GM21576 (cell line): ENCODE measurements around the gene ANTXRL.
"Not testable (repeated sequence)": the region's sequence is repeated elsewhere in the genome, so short reads cannot be mapped to it uniquely, and the experiment has no call there.

ENCODE experiments used
- ATAC-seq: cut with Tn5 transposase; IDR thresholded peaks from one replicate; pipeline ENCODE4 v1.9.1; 2021; ENCODE audit warnings: mild to moderate bottlenecking, moderate library complexity; ENCODE audit not compliant: unreplicated experiment

The ANTXRL gene

DNA sequence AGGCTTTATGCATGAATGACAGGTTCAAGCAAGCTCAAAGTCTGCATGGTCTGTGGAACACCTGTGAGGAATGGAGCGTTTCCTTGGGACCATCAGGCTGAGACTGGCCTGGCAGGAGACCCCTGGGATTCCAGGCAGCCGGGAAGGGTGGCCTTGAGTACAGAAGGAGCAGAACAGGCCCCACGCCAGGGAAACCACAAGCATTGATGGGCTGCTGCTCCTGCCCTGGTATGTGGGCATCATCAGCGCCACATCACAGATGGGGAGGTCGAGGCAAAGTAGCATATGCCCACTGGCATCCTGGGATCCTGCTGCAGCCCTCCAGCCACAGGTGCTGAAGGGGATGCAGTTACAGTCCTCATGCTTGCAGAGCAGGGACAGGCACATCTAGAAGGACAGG lies 40.9 kb downstream of the ANTXRL start:
- no peak for ATAC-seq

- ATAC-seq, result no peak
Observed at GRCh38 chr10:46328853-46329689, 42.3 kb downstream of the ANTXRL start.

- no peak for ATAC-seq
Observed at GRCh38 chr10:46329690-46330016, 42.9 kb downstream of the ANTXRL start.

DNA sequence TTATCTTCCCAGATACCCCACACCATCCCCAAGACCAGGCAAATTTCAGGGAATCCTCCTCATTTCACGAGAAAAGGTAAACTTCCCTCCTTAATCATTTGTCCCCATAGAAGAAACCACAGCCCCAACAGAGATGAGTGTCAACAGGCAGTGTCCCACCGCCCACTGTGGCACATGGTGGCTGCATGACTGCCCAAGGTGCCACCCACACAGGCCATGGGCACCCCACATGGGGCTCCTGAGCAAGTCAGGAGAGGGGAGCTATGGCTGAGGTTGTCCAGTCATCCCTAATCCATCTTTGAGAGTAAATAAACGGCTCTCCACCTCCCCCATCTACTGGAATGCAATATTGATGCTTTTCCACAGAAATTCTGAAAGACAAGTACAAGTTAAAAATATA lies 44.1 kb downstream of the ANTXRL start:
- no peak for ATAC-seq

DNA sequence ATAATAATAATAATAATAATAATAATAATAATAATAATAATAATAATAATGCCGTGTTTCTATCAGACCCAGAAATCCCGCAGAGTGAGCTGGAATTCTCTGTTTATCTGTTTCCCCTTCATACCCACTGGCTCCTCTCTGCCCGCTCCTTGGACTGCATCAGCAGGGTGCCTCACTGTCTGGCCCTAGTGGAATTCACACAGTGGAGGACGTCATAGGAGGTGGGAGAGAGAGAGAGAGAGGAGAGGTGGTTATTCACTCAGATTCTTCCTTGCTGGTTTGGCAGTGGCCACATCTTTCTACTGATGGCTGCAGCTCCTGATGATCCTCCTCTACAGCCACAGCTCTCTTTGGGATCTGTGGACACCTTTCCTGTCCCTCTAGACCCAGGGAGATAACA lies 78.7 kb downstream of the ANTXRL start:
- not testable (repeated sequence) for ATAC-seq

- not testable (repeated sequence) for ATAC-seq
Observed at GRCh38 chr10:46367209-46367608, 80.4 kb downstream of the ANTXRL start.

- ATAC-seq, result not testable (repeated sequence)
Observed at GRCh38 chr10:46367666-46368240, 81.0 kb downstream of the ANTXRL start.

DNA sequence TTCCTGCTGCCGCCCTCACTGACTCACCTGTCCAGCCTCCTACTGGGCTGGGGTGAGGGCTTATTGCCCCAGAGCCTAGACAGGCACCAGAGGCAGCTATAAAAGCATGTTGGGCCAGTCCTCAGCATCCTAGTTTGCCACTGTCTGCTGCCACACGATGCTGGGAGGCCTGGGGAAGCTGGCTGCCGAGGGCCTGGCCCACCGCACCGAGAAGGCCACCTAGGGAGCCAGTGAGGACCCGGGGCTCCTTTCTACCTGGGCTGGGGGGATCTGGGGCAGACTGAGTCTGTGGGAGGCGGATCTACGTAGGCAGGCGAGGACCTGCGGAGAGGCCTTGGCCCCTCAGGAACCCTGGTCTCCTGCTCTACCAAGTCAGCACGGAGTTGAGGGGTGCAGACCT lies 82.2 kb downstream of the ANTXRL start:
- not testable (repeated sequence) for ATAC-seq

GRCh38 chr10:46374410-46374809 lies 87.6 kb downstream of the ANTXRL start:
- ATAC-seq, result not testable (repeated sequence)

DNA sequence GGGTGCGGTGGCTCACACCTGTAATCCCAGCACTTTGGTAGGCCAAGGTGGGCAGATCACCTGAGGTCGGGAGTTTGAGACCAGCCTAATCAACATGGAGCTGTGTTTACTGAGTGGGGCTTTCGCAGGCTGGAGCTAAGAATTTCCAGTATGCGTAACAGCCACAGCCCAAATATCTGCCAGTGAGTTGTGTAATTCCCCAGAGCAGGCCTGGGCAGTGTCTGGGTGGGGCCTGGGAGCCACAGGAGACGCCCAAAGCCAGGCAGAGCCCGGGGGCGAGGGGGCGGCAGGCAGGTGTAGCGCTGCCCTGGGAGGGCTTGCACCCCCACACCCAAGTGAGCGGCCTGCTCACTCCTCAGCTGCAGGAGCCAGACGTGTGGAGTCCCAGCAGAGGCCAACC lies 88.6 kb downstream of the ANTXRL start, which contains the start of gene ANXA8L1:
Gene ANXA8L1, plus strand, starts transcription at position 371 of the 400 bp plus-strand sequence. CDS start 76 bp downstream, outside the sequence.
- ATAC-seq, result not testable (repeated sequence)

GRCh38 chr10:46377022-46377421 lies 90.2 kb downstream of the ANTXRL start:
- ATAC-seq, result not testable (repeated sequence)

DNA sequence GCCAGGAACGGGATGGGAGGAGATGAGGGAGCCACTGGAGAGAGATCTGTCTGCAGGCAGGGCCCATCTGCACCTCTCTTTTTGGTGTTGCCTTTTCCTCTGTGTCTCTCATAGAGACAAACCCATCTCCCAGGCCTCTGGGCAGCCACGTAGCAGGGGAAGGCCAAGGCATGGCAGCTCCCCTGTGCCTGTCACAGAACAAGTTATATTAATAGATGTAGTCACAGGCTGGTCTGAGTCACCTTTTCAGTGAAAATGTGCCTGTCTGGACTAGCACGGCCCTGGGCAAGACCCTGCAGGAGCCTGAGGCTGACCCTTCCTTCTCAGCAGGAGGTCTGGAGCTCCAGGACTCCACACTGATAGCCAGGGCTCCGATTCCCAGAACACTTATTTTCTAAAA lies 90.9 kb downstream of the ANTXRL start:
- not testable (repeated sequence) for ATAC-seq

DNA sequence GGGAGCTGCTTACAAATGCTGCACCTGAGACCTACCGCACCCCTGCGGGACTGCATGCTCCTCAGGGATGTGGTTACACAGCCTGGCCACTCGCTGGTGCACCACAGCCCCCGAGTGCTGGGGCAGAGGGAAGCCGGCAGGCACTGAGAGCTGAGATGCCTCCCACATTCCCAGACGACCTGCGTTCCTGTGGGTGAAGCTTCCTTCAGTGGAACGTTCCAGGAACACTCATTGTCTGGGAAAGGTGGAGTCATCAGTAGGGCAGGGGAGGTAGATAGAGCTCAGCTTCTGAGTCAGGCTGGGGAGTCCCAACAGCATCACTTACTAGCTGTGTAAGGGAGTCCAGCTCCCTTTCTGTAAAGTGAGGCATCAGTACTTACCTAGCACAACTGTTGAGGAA lies 91.3 kb downstream of the ANTXRL start:
- ATAC-seq, result not testable (repeated sequence)

GRCh38 chr10:46379233-46379848 lies 92.5 kb downstream of the ANTXRL start:
- ATAC-seq, result not testable (repeated sequence)
